HG03521 (cell line): ENCODE results near the gene LAMA3.
"Not testable (repeated sequence)": the region's sequence is repeated elsewhere in the genome, so short reads cannot be mapped to it uniquely, and the experiment has no call there.

Experiments used
- ATAC-seq: cut with Tn5 transposase; IDR thresholded peaks from one replicate; pipeline ENCODE4 v1.9.1; 2021; ENCODE audit warnings: mild to moderate bottlenecking, moderate library complexity; ENCODE audit not compliant: unreplicated experiment

The LAMA3 gene

DNA sequence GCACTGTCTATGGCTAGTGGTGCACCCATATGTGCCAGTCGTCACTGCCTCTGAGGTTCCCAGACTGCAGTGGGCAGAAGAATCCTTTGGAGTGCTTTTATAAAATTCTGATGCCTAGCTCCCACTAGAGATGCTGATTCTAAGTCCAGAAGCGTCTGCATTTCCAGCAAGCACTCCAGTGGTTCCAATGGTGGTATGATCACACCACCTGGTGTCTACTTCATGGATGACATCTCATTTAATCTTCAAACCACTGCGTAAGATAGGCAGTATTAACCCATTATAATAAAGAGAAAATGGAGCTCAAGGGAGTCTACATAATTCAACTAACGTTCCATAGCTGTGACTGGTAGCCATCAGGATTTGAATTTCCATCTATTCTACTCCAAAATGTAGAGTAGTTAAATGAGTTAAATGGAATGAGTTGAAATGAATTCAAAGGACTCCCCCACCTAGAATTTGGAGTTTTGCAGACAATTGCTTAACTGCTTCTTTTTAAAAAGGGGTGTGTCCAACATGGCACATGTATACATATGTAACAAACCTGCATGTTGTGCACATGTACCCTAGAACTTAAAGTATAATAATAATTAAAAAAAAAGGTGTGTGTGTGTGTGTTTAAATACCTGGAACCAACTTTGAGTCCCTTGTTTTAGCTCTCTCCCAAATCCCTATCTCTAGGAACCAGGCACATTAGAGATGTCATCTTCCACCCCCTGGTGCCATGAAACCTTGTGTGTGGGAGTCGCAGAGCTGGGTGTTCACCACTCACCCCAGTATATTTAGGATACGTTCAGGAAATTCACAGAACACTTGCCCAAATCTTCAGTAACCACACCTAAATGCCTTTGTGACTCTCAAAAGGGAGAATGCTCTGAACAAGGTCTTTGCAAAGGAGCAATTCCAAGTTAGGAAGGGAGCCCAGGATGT, 14.1 kb downstream of the LAMA3 start:
- no peak for ATAC-seq

- no peak for ATAC-seq
These were observed 14.7 kb downstream of the LAMA3 start for GRCh38 chr18:23703987-23704384.

DNA sequence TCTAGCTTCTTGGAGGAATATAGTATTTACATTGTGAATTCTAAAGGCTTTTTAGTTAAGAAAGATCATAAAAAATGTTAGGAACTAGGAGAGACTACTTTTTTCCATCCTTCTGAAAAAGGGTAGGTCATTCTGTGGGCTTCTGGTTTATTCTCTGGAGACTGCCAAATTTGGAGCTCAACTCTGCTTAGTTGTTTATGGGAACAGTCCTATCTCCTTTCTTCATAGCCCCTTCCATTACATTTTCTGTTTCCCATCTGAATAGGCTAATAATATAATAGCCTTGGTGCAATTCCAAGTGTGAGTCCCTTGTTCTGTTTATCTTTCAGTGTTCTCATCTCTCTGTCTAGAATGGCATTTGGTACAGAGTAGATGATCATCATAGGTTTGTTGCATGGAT, 15.6 kb downstream of the LAMA3 start:
- no peak for ATAC-seq

DNA sequence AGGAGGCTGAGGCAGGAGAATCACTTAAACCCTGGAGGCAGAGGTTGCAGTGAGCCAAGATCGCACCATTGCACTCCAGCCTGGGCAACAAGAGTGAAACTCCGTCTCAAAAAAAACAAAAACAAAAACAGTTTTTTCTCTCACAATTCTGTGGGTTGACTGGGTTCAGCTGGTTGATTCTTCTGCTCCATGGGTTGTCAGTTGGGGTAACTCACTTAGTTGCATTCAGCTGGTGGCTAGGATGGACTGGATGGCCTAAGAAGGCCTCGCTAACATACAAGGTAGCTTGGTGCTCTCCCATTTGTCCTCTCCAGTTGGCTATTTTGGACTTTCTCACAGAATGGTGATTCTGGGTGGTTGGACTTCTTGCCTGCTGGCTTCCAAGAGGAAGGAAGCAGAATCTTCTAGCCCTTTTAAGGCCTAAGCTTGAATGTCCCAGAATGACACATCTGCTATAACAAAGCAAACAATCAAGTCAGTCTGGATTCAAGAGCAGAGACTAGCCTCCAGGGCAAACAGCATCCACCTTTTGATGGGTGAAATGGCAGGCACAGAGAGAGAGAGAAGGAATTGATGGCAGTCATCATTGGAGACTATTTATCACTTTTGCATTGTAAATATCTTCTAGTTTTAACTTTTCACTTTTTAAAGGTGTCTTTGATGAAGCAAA, 17.9 kb downstream of the LAMA3 start:
- ATAC-seq = no peak

GRCh38 chr18:23710068-23710527, 20.8 kb downstream of the LAMA3 start:
- ATAC-seq = no peak

- ATAC-seq = no peak
These were observed 21.7 kb downstream of the LAMA3 start for GRCh38 chr18:23710946-23711345.

GRCh38 chr18:23711426-23711825, 22.2 kb downstream of the LAMA3 start:
- ATAC-seq = no peak

GRCh38 chr18:23712445-23712844, 23.2 kb downstream of the LAMA3 start:
- ATAC-seq = no peak

DNA sequence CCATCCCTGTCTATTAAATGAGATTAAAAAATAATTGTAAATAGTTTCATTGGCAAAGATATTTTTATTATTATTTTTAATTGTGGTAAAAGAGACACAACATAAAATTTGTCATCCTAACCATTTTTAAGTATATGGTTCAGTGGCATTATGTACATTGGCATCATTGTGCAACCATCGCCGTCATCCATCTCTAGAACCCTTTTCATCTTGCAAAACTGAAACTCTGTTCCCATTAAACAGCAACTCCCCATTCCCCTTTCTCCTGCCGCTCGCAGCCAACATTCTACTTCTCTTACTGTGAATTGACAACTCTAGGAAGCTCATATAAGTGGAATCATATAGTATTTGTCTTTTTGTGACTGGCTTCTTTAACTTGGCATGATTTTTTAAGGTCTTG, 25.3 kb downstream of the LAMA3 start:
- ATAC-seq = no peak

DNA sequence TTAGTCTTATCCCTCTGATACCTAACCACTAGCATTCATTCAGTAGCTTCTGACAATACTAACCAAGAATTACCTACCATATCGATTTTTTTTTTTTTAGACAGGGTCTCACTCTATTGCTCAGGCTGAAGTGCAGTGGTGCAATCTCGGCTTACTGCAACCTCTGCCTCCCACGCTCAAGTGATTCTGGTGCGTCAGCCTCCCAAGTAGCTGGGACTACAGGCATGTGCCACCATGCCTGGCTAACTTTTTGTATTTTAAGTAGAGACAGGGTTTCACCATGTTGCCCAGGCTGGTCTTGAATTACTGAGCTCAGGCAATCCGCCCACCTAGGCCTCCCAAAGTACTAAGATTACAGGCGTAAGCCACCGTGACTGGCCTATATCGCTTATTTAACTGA, 26.8 kb downstream of the LAMA3 start:
- ATAC-seq = not testable (repeated sequence)

GRCh38 chr18:23716516-23716915, 27.3 kb downstream of the LAMA3 start:
- ATAC-seq = no peak

DNA sequence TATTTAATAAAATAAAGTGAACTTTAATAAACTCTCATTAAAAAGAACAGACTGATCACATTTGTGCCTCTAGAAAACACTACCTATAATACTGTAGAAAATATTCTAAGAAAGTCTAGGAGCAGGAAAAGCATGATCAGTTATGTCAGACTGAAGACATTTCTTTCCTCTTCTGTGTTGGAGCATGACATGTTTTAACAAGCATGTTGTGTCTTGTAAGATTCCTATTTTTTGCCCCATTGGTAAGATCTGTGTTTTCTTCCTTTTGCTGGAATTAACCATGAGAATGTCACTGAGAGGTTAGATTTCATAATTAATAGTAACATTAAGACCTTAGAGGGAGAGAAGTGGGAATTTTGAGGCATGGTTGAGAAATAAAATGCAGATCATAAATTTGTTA, 27.7 kb downstream of the LAMA3 start:
- ATAC-seq = no peak

- ATAC-seq = no peak
These were observed 29.0 kb downstream of the LAMA3 start for GRCh38 chr18:23718243-23718720.

GRCh38 chr18:23718731-23719130, 29.5 kb downstream of the LAMA3 start:
- ATAC-seq = no peak

- ATAC-seq = no peak
These were observed 30.5 kb downstream of the LAMA3 start for GRCh38 chr18:23719634-23720201.

- no peak for ATAC-seq
These were observed 32.6 kb downstream of the LAMA3 start for GRCh38 chr18:23721696-23722480.

GRCh38 chr18:23722646-23723045, 33.4 kb downstream of the LAMA3 start:
- no peak for ATAC-seq

DNA sequence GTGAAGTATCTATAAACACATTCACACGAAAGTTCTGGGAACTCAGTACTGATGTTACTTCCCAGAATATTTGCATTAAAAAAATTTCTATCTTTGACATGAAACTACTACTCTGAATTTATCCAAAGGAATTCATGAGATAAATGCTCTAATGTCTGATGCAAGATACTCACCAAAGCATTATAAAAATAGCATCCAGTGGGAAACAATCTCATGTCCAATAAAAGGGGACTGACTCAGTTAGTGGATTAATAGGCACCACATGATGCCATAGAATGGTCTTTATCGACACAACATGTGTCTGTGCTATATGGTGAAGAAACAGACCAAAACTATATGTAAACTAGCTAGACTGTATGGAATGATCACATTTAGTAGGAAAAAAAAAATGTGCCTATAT, 33.9 kb downstream of the LAMA3 start:
- ATAC-seq = no peak

DNA sequence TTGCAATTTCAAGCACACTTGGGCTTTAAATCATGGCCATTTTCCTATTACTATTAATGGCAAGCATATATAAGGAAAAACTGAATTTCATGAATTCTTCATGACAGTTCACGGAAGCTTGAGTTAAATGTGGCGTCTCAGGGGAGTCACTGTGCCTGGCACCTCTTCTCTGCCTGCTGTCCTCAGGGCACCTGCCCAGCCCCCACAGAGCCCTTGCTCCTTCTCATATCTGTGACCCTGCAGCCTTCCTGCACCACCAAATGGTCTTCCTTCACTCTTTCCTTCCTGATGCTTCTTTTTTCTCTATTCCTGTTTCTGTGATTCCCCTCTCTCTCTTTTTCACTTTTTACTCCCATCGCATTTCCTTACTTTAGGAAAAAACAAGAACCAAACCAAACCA, 35.4 kb downstream of the LAMA3 start:
- ATAC-seq = no peak

DNA sequence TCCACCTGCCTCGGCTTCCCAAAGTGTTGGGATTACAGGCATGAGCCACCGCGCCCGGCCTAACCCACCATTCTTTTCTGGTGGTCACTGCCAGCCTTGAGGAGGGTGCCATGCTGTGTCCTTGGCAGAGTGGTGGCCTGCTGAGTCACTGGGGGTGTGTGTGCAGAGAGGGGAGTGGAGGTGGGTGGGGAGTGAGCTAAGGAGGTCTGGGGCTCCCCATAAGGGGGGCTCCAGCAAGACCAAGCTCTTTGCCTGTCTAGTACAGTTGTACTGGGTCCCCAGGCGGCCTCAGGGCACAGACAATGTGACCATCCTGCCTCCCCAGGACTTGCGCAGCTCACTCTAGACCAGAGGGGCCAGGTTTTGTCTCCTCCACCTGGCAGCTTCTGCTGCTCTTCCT, 36.1 kb downstream of the LAMA3 start:
- ATAC-seq = no peak
